HG03439 (cell line): ENCODE measurements around the gene UVRAG.

Experiments
- ATAC-seq: cut with Tn5 transposase; IDR thresholded peaks from one replicate; pipeline ENCODE4 v1.9.1; 2021; ENCODE audit warnings: mild to moderate bottlenecking, moderate library complexity; ENCODE audit not compliant: unreplicated experiment

UVRAG gene

DNA sequence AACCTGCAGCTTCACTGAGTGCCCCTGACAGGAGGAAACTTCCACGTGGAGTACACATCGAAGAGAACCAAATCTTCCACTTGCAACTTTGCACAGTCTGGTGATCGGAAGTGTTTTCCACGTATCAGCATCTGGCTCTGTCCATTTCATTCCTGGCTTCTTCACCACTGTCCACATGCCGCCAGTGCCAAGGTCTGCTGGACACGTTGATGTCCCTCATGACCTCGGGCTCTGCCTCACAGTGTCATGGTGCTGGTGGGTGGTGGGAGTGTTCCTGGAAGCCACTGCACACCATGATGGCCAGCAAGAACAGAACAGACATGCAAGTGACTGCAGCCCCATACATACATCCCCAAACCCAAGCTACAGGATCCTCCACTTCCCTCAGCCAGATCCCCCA, 342.9 kb downstream of the UVRAG start:
- no peak for ATAC-seq

DNA sequence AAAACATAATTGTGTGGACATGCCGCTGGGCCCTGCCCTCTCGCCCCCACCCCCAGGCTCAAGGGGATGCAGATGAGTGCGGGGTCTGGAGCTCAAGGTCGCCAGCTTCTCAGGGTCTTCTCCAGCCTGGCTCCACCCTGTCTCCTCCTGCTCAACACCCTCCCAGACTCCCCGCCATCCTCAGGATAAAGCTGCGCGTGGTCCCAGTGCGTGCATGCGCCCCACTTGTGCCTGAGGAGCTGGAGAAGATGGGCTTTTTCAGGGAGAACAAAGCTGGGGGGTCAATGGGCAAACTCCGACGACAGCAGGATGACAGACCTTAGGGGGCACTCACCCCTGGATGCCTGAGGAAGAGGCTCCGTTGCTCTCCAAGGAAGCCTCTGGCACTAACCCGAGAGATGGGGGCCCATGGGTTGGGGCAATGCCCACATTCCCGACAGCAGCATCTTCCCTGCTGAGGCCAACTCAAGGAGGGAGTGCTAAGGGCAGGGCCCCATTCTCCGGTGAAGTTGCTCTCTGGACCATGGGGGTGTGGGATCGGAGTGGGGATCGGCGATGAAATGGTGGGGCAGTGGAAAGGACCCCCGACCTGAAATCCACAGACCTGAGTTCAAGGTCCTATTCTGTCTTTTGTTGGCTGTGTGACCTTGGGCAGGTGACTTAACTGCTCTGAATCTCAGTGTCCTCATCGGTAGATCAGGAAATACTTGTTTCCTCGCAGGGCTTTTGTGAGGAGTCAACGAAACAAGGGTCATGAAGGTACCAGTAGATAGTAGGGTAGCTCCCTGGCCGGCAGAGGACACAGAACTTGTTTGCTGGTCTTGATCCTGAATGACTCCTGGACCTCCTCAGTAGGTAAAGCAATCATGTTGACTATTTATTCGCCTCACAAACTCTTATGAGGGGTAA, 343.6 kb downstream of the UVRAG start:
- no peak for ATAC-seq

DNA sequence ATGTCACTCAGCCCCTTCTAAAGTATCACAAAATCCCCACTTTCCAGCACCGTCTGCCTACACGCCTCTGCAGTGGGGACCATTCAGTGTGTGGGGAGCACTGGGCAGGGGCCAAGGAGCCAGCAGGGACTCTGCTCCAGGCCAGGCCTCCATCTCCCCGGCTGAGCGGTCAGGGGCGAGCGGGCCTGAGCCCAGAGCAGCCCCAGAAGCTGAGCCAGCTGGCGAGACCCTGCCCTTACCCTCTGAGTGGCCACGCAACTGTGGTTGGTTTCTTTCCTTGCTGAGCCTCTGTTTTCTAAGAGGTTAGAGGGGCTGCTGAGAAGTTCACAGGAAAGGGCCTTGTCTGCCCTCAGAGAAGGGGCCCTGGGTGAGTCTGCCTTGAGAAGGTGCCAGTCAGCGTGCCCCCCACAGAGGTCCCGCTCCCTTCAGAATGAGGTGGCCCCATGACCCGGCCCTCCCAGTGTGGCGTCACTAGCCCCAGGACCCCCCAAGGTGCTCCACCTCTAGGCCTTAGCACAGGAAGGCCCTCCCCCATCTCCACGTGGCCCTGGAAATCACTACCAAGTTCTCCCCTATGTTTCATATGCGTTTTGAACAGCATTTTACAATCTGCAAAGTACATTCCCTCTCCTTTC, 344.4 kb downstream of the UVRAG start:
- ATAC-seq = no peak

DNA sequence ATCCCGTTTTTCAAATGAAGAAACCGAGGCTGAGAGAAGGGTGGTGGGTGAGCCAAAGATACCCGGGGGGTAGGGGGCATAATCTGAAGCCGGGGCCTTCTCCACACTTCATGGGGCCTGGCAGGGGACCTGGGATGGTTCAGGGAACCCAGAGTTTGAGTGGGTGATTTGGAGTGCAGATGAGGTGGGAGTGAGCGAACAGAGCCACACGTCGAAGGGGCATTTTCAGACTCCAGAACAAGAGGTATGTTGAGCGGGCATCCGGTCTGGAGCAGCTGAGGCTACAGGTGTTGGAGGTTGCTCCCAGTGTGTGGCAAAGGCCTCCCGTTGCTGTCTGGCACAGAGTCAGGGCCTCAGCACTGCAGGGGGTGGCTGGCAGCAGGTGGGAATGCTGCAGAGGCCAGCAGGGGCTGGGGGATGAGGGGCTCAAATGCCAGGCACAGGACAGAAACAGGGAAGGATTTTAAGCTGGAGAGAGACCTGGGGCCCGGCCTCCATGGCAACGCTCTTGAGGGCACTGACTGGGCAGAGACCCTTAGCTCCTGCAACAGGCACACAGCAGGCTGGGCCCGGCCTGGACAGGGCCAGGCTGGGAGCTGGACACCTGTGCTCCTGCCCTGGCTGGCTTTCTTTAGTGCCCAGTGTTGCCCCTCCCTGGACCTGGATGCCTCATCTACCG, 345.1 kb downstream of the UVRAG start:
- no peak for ATAC-seq

DNA sequence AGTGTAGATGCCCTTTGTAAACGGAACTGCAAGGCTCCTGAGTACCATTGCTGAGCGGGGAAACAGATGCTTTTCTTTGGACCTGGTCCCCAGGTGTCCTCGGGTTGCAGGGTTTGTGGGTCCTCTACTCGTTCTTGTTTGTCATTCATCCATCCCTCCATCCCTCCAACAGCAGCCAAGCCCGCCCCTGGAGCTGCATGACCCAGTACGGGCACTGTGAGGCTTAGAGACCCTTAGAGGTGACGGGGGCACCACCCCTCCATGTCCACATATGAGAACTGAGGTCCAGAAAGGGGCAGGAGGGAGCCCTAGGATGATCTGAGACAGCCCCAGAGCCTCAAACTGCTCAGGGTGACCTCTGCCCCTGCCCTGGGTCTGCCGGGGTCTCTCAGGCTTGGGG, 345.8 kb downstream of the UVRAG start:
- ATAC-seq = no peak

DNA sequence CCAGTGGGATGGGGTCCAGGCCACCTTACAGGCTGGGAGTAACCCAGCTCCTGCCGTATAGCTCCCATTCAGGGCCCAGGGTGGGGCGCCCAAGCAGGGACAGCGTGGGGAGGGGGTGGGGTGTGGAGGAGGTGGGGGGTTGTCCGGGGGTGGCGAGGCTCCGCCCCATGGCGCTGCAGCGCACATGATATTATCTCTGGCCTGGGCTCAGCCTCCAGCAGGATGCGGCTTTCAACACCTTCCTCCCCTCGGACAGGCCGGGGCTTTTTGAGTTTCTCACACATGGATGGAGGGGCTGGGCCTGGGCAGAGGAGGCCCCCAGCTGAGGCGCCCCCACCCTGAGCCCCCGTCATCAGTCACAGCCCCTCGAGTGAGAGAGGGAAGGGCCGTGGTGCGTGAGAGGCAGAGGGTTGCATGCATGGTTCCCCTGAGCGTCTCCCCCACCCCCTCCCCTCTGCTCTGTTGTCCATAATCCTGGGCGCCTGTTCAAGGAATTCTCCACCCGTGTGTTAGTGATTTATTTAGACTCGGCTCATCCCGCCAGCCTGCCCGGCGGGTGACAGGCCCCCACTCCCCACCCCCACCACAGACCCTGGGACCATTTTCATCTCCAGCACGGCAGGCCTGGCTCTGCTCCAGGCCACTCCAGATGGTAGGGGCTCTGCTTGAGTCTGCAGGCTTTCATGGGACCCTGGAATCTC, 346.4 kb downstream of the UVRAG start:
- ATAC-seq = no peak

DNA sequence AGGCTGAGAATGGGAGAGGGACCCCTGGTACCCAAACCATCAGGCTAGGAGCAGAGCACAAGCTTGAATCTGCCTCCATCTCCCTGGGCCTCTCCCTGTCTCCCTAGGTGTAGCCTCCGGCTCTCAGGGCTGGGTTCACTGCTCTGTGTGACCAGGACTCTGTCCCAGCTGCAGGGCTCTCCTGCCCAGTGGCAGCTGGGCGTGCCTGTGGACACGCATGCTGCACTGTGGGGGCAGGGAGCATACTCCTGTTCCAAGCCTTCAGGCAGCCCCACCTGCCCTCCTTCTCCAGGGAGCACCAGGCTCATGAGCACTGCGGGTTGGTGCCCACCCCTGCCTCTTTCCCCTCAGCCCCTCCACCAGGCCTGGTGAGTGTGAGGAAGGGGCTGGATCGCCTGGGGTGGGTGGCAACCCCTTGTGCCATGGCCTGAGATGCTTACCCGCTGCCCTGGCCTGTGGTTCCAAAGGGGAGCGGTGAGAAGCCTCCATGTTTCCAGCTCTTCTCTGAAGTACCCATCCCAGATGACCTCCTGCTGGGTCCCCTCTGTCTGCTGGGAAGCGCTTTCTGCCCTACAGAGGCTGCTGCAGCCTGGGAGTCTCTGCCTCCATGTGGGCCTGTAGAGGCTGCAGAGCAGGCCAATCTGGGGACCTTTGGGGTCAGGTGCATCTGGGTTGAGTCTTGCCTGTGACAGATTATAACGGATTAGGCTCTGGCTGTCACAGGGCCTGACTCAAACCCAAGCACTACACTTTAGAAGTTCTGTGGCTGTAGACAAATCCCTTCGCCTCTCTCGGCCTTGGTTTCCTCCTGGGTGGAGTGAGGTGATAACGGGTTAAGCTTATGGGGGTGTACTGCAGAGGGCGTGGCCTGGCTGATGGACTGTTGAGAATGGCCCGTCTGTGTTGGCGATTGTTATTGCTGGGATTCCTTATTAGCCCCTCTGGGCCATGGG, 347.6 kb downstream of the UVRAG start:
- no peak for ATAC-seq

DNA sequence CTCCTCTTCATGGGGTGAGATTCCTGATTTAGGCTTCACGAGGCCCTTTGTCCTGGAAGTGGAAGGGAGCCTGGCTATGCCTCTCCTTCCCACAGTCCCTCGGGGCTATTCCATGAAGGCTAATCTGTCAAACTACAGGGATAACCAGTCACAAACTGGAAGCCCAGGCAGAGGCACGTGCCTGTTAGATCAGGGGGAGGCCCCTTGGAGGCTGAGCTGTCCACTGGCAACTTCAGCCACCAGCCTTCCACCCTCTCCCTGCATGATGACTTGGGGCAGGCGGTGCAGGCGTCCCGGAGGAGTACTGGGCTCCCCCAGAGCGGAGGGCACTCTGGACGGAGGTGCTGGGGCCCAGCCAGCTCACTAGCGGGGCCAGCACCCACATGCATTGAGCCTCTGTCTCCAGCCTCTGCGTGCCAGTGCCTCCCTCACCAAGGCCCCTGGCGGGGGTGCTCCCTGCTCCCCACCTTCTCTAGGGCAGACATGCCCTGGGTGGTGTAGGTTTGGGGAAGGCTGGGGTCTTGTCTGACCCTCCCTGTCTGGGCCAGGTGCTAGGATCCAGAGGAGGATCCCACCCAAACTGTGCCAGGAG, 348.4 kb downstream of the UVRAG start:
- ATAC-seq = no peak

DNA sequence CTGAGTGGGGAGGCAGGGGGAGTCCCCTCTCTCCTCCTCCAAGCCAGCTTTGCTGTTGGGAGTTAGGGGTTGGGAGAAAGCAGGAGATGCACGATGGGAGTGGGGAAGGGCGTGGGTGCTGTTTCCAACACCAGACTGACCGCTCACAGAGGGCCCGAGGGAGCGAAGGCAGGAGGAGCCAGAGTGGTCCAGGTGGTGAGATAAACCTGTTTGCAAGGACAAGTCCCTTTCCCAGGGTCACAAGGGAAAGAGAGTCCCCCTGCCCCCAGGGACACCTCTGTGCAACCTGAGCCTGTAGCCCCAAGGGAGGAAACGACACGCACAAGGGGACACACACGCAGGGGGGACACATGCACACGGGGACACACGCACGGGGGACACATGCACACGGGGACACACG, 349.1 kb downstream of the UVRAG start:
- no peak for ATAC-seq

DNA sequence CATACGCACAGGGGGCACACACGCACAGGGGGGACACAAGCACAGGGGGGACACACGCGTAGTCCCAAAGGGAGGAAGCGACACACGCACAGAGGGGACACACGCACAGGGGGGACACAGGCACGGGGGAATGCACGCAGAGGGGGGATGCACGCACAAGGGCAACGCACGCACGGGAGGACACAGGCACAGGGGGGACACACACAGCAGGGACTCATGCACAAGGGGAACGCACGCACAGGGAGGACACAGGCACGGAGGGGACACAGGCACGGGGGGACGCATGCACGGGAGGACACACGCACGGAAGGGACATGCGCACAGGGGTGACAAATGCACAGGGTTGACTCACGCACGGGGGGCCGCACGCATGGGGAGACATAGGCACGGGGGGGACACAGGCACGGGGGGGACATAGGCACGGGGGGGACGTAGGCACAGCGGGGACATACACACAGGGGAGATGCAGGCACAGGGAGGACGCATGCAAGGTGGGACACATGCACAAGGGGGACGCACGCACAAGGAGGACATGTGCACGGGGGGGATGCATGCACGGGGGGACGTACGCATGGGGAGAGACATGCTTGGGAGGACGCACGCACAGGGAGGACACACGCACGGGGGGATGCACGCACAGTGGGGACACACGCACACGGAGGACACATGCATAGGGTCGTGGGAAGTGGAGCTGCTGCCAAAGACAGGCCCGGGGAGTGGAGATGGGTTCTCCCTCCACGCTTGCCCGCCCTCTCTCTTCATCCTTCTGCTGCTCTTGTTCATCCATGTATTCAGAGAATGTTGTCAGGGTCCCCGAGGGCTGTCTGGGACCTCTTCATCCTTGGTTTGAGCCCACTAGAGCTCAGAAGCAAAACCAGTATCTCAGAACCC, 350.1 kb downstream of the UVRAG start:
- no peak for ATAC-seq

DNA sequence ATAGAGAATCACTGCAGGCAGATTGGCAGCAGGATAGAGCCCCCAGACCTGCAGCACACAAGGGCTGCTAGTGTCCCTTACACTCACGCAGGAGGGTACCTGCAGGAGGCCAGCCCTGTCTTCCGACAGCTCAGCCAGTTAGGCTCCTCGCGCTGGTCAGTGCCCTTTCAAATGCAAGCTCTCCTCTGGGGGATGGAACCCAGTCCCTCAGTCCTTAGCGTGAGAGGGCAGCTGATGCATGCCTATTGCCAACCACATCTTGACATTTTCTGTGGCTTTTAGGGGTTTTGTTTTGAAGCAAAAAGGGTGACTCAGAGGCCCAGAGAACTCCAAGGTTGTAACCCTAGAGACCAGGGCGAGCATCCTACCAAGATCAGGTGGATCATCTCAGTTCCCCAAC, 351.3 kb downstream of the UVRAG start:
- ATAC-seq = no peak

DNA sequence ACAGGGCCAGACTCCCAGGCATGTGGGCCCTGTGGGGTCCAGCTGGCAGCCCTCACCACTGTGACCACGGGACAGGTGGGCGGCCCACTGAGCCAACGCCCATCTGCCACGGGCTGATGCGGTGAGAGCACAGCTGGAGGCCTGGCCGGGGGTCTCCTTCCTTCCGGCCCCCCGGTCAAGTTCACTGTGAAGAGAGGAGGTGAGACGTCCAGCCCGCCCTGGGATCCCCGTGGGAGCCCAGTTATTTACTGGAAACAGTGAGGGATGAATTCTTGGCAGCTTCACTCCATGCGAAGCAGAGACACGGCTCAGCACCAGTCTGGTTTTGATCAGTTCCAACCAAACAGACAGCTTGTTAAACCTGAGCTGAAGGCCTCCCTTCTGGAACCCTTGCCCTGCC, 352.6 kb downstream of the UVRAG start:
- ATAC-seq = no peak

DNA sequence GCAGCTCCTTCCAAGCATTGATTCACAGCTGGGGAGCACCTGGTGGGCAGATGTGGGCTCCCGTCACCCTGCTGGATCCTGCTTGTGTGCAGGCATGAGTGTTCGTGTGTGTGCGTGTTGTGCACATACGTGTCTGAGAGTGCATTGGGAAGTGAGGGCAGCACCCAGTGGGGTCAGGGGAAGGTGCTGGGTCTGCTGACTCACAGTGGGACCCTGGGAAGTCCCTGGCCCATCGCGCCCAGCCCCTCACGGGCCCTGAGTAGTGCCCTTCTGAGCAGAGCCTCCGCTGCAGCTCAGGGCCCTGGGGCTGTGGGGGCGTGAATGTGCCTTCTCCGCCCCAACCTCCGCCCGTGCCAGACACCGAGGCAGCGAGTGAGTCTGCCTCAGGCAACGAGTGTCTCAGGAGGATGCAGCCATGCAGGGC, 354.5 kb downstream of the UVRAG start:
- ATAC-seq = no peak

DNA sequence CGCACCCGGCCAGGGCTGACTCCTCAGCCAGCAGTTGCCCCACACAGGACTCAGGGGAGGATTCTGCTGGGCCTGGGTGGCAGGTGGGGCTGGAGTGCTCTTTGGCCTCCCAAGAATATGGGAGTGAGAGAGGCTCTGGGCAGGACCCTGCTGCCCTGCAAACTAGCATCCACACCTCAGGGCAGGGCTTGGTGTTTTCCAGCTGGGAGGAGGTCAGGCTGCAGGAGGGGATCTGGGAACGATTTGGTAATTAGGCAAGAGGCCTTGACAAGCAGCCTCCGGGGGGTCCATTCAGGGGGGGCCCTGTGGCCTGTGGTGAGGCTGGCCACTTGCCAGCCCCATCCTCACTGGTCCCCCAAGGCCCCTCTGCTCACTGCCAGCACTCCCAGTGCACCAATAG, 355.5 kb downstream of the UVRAG start:
- ATAC-seq = no peak

DNA sequence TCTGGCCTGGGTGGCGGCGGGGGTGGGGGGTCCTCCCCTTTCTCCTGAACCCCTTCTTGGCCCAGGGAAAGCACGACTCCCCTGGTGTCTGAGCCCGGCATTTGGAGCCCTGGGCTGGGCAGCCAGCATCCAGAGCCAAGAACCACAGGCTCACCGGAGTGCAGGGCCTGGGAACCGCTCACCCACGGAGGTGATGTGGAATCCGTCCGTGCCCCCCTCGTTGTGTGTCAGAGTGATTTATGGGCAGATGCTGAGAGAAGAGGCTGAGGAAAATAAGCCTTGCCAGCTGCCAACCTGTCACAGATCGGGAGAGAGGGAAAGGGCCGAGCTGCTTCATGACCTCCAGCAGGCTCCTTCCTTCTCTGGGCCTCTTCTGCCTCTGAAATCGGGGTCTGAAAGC, 357.6 kb downstream of the UVRAG start:
- ATAC-seq = no peak

DNA sequence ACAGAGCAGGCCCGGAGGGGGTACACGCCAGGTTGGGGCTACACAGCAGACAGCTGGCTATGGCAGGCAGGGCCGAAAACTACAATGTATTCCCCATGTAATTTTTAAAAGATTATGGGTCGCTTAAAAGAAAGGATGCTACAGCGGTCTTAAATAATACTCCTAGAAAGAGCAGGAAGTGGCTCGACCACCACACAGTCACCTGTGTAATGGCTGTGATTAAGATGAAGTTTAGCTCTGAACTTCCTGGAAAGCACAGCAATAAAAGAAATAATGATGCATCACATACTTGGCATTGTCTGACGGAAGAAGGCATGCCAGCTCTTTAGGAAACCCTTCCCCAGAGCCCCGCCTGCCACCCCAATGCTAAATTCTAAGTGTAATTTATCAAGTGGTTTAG, 358.7 kb downstream of the UVRAG start:
- ATAC-seq = no peak

DNA sequence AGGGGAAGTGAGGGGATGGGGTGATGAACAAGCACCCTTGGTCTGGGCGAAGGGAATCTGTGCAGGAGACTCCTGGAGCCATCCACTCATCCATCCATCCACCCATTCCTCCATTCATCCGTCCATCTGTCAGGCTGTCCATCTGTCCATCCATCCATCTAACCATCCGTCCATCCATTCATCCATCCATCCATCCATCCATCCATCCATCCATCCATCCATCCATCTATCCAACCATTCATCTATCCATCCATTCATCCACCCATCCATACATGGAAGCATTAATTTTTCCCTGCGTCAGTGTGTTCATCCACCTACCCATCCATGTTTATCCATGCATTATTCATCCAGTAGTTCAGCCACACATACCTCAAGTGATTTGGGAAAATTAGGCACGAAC, 359.3 kb downstream of the UVRAG start:
- ATAC-seq = no peak

DNA sequence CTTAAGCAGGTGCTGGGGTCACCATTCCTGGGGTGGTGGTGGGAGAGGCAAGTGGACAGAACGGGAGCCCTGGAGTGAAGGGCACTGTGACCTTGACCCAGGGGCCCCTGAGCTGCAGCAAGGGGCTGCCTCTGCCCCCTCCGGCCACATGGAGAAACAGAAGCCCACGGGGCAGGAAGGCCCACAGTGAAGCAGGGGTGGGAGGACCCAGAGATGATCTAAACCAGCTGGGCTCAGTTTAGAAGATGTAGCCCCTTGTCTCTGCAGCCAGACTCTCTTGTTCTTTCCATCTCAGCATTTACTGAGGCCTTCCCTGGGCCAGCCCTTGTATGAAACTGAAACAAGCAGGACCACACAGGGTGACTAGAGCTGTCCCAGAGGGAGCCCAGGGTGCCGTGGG, 360.8 kb downstream of the UVRAG start:
- no peak for ATAC-seq

DNA sequence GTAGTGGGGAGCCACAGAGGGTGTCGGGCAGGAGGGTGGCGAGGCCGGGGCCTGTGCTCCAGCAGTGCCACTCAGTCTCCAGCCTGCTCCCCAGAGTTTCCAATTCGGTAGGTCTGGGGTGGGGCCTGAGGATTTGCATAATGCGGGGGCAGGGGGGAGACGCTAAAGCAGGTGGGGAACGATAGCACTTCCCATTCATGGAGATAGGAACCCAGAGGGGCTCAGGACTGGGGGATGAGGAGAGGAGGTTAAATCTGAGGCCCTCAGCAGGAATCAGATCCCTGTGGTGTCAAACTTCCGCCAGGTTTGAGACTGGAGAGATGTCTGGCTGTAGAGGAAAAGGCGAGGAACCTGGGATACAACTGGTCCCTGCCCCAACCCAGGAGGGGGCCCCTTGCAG, 361.5 kb downstream of the UVRAG start:
- ATAC-seq = no peak
